Astrocyte of the spinal cord (primary cell): ENCODE data around the gene TECR.

ENCODE experiments used
- DNase-seq: peaks from one replicate; pipeline ENCODE4 v3.0.0; 2011; ENCODE audit warnings: low read depth, low spot score
- H3K4me3 ChIP-seq: 2 replicates; pipeline ENCODE4 v1.5.1; 2011; ENCODE audit warnings: low read depth, mild to moderate bottlenecking, low read length, moderate library complexity
- in situ Hi-C: cut with HindIII; loops from 2 replicates; pipeline ENCODE4 v1.10.0; 2017; ENCODE audit warnings: low sequenced_read_pairs
- TF ChIP-seq, protein P1 (sequence below): IDR thresholded peaks from 2 replicates; pipeline ENCODE4 v1.5.1; 2012; ENCODE audit warnings: low read depth, mild to moderate bottlenecking, low read length, inconsistent platforms

Gene TECR

DNA sequence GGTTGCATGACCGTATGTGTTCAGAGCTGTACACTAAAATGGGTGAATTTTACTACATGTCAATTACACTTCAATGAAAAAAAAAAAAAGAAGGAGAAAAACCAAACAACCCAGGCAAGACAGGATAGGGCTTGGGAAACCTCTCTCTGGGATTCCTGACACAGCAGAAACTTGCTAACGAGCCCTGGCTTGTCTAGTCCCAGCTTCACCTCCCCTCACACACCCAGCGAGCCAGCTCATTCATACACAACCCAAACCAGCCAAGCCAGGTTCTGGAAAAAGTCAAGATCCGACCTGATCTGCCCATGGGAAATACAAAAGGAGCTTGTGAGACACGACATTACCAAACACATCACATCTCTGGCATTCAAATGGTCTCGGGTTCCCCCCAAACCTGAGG lies 3.7 kb upstream of the TECR start:
- DNase-seq: no peak
- no peak overlapping the region for H3K4me3 ChIP-seq
- TF ChIP-seq, protein P1, sequence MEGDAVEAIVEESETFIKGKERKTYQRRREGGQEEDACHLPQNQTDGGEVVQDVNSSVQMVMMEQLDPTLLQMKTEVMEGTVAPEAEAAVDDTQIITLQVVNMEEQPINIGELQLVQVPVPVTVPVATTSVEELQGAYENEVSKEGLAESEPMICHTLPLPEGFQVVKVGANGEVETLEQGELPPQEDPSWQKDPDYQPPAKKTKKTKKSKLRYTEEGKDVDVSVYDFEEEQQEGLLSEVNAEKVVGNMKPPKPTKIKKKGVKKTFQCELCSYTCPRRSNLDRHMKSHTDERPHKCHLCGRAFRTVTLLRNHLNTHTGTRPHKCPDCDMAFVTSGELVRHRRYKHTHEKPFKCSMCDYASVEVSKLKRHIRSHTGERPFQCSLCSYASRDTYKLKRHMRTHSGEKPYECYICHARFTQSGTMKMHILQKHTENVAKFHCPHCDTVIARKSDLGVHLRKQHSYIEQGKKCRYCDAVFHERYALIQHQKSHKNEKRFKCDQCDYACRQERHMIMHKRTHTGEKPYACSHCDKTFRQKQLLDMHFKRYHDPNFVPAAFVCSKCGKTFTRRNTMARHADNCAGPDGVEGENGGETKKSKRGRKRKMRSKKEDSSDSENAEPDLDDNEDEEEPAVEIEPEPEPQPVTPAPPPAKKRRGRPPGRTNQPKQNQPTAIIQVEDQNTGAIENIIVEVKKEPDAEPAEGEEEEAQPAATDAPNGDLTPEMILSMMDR: no peak
- in situ Hi-C loops: no loop called here

DNA sequence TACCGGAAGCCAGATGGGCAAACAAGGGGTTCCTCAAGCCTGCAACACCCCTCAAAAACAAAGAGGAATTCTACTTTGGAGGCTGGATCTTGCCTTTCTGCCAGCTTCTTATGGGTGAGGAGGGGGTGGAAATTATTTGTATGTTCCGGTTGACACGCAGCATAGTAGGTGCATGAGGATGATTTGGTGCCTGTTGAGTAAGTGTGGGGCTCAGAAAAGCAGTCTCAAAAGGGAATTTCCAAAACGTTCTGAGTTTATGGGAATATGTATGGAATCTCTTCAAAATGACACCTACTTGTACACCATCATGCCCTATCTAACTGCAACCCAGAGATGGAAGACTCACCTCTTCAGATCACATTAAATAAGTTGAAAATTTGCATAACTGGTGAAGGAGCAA lies 3.0 kb upstream of the TECR start:
- TF ChIP-seq, protein P1: no peak
- in situ Hi-C loops: no loop called here
- no peak for DNase-seq
- H3K4me3 ChIP-seq: no peak overlapping the region

DNA sequence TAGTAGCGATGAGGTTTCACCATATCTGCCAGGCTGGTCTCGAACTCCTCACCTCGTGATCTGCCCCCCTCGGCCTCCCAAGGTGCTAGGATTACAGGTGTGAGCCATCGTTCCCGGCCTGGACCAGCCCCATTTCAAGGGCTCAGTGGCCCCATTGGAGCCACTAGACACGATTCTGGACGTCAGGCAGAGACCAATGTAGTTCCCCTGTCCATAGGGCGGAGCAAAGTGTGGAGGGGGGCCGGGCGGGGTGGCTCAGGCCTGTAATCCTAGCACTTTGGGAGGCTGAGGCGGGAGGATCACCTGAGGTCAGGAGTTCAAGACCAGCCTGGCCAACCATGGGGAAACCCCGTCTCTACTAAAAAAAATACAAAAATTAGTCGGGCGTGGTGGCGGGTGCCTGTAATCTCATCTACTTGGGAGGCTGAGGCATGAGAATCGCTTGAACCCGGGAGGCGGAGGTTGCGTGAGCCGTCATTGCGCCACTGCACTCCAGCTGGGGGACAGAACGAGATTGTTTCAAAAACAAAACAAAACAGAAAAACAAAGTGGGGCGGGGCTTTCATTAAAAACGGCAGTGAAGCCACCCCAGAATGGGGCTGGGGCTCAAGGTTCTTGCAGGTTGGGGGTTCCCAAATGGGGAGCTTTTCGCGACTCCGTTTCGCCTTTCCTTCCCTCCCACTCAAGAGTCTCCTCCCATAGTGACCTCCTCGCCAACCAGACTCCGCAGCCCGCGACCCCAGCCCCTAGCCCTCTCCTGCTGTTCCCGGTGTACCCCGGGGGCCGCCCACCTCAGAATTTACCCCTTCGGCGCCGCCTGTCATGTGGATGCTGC lies 758 bp upstream of the TECR start:
- TF ChIP-seq, protein P1: no peak
- no peak for DNase-seq
- H3K4me3 ChIP-seq: peak overlapping the region; percentile 63
- in situ Hi-C loops: no loop called here

DNA sequence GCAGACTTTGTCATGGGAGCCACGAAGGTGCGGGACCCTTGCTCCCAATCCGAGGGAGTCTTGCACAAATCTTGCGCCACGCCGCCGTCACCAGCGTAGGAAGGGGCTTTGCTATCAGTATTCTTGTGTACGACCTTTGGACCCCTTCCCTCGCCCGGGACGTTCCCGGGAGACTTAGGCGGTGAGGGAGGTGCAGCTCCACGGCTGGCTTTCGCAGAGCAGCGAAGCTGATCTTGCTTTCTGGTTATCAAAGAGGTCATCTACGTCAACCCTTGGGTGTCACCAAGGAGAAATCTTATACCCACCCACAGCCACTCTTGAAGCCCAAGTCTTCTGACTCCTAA lies 583 bp downstream of the TECR start:
- in situ Hi-C loops: no loop called here
- TF ChIP-seq, protein P1: no peak
- H3K4me3 ChIP-seq: peak overlapping the region; percentile 97
- DNase-seq: no peak

DNA sequence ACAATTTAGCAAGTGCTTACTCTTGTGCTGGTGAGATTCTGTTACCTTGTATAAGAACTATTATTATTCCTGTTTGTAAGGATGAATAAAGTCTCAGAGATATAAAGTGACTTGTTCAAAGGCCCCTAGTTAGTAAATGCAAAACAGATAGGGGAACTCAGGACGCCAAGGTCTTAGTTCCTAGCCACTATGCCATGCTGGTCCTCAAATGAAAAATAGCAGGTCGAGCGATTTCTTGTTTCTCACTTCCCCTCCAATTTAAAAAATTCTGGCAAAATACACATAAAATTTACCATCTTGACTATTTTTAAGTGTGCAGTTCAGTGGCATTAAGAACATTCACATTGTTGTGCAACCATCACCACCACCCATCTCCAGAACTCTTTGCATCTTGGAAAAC lies 1.1 kb downstream of the TECR start:
- in situ Hi-C loops: no loop called here
- TF ChIP-seq, protein P1: no peak
- H3K4me3 ChIP-seq: peak overlapping the region; percentile 97

DNA sequence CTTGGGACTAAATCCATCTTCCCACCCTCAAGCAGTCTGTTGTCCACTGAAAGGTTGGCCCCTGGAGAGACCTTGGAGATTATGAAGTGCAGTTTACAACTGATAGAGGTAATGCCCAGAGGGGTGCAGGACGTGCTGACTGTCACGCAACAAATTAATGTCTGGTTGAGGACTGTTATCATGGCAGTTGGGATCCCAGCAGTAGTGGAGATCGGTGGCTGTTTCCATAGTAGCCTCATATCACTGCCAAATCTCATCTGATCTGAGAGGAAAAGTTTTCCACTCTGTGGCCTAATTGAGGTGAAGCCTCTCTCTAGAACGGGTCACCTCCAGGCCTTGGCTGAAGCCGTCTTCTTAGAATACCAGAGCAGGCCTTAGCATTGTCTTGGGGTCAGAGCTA lies 4.1 kb downstream of the TECR start:
- in situ Hi-C loops: no loop called here
- no peak overlapping the region for H3K4me3 ChIP-seq
- no peak for DNase-seq
- TF ChIP-seq, protein P1: no peak

More for the DNA sequence above, 1.1 kb downstream of the TECR start:
- DNase-seq: no peak
